A172 (cell line): ENCODE results near the gene HMGXB4. TPM values are rescaled to one million over a fixed set of nuclear protein-coding genes. Genes with fewer than 3 reads are reported as not detected.

ENCODE experiments used
- DNase-seq: peaks from one replicate; pipeline ENCODE4 v3.0.0-alpha.2; 2015; ENCODE audit warnings: low spot score
- total RNA-seq: library from RNA; depleted of rRNA; stranded (reverse); fragments of >200 nt; shearing (Covaris generic); gene quantifications from 2 replicates; pipeline ENCODE4 v1.2.3, GENCODE V29; 2014

Gene HMGXB4
- total RNA-seq, 1 experiment from 2014 or later = 12.9 TPM

GRCh38 chr22:35326854-35327562 is 69.7 kb downstream of the HMGXB4 start:
- no peak for DNase-seq

- DNase-seq = no peak
Measured at GRCh38 chr22:35327690-35328471, 70.6 kb downstream of the HMGXB4 start.

- DNase-seq = no peak
Measured at GRCh38 chr22:35328472-35328885, 71.2 kb downstream of the HMGXB4 start.

GRCh38 chr22:35329114-35329847 is 72.0 kb downstream of the HMGXB4 start:
- no peak for DNase-seq

- peak; percentile 14 for DNase-seq
Measured at GRCh38 chr22:35330258-35330861, 73.1 kb downstream of the HMGXB4 start.

GRCh38 chr22:35332278-35332677 is 75.0 kb downstream of the HMGXB4 start:
- DNase-seq = no peak

GRCh38 chr22:35333220-35333619 is 75.9 kb downstream of the HMGXB4 start:
- DNase-seq = no peak

- no peak for DNase-seq
Measured at GRCh38 chr22:35334004-35334403, 76.7 kb downstream of the HMGXB4 start.

GRCh38 chr22:35335468-35335867 is 78.2 kb downstream of the HMGXB4 start:
- DNase-seq = no peak

- peak; percentile 10 for DNase-seq
Measured at GRCh38 chr22:35335936-35336781, 78.9 kb downstream of the HMGXB4 start.

GRCh38 chr22:35337932-35338331 is 80.6 kb downstream of the HMGXB4 start:
- no peak for DNase-seq

- DNase-seq = no peak
Measured at GRCh38 chr22:35341090-35341874, 84.0 kb downstream of the HMGXB4 start.

GRCh38 chr22:35342390-35342789 is 85.1 kb downstream of the HMGXB4 start:
- DNase-seq = no peak

GRCh38 chr22:35343664-35344550 is 86.6 kb downstream of the HMGXB4 start:
- no peak for DNase-seq

- DNase-seq = no peak
Measured at GRCh38 chr22:35344956-35345690, 87.8 kb downstream of the HMGXB4 start.
